Dendritic cell treated with granulocyte-macrophage colony-stimulating factor and Interleukin-4, amounts not matched to agents 40 ng/mL and 50 ng/mL, for 4 days (primary cell): Measurements from ENCODE around the gene CCR2.
"Not testable (repeated sequence)": the region's sequence is repeated elsewhere in the genome, so short reads cannot be mapped to it uniquely, and the experiment has no call there.

Experiments used
- H3K27ac Mint-ChIP-seq: one replicate; pipeline ENCODE4 v1.8.0; 2022; ENCODE audit warnings: mild to moderate bottlenecking, mixed read lengths
- H3K27me3 Mint-ChIP-seq: one replicate; pipeline ENCODE4 v1.8.0; 2022; ENCODE audit warnings: mild to moderate bottlenecking, mixed read lengths
- H3K36me3 Mint-ChIP-seq: one replicate; pipeline ENCODE4 v1.8.0; 2022; ENCODE audit warnings: low read depth, mixed read lengths
- H3K4me1 Mint-ChIP-seq: one replicate; pipeline ENCODE4 v1.8.0; 2022; ENCODE audit warnings: low read depth, mixed read lengths
- H3K4me3 Mint-ChIP-seq: one replicate; pipeline ENCODE4 v1.8.0; 2022; ENCODE audit warnings: mild to moderate bottlenecking, moderate library complexity, mixed read lengths
- H3K9me3 Mint-ChIP-seq: one replicate; pipeline ENCODE4 v1.8.0; 2022; ENCODE audit warnings: mixed read lengths
- intact Hi-C: fragments of 100-400 bp; cut with micrococcal nuclease; formaldehyde crosslinking; loops from one replicate; pipeline ENCODE4 v1.15.0; 2022

The CCR2 gene

GRCh38 chr3:46395766-46396530 lies 42.0 kb downstream of the CCR2 start:
- peaks cover 3% of the 10 kb centered on the region for H3K27me3 Mint-ChIP-seq
- H3K36me3 Mint-ChIP-seq, result no peaks in the 10 kb centered on the region
- no peak overlapping the region for H3K4me3 Mint-ChIP-seq
- peaks cover 49% of the 10 kb centered on the region for H3K4me1 Mint-ChIP-seq
- intact Hi-C loops, result no loop called here
- H3K9me3 Mint-ChIP-seq, result no peaks in the 10 kb centered on the region
- peak overlapping the region; percentile 10 for H3K27ac Mint-ChIP-seq

GRCh38 chr3:46397111-46397510 lies 43.2 kb downstream of the CCR2 start:
- peaks cover 3% of the 10 kb centered on the region for H3K27me3 Mint-ChIP-seq
- H3K4me3 Mint-ChIP-seq, result no peak overlapping the region
- H3K4me1 Mint-ChIP-seq, result peaks cover 49% of the 10 kb centered on the region
- no peaks in the 10 kb centered on the region for H3K36me3 Mint-ChIP-seq
- H3K9me3 Mint-ChIP-seq, result no peaks in the 10 kb centered on the region
- intact Hi-C loops, result no loop called here
- peak overlapping the region; percentile 60 for H3K27ac Mint-ChIP-seq

GRCh38 chr3:46398186-46398955 lies 44.5 kb downstream of the CCR2 start:
- H3K4me1 Mint-ChIP-seq, result peaks cover 39% of the 10 kb centered on the region
- H3K27me3 Mint-ChIP-seq, result peaks cover 3% of the 10 kb centered on the region
- no peaks in the 10 kb centered on the region for H3K36me3 Mint-ChIP-seq
- H3K9me3 Mint-ChIP-seq, result no peaks in the 10 kb centered on the region
- no peak overlapping the region for H3K4me3 Mint-ChIP-seq
- intact Hi-C loops, result no loop called here
- H3K27ac Mint-ChIP-seq, result no peak overlapping the region

DNA sequence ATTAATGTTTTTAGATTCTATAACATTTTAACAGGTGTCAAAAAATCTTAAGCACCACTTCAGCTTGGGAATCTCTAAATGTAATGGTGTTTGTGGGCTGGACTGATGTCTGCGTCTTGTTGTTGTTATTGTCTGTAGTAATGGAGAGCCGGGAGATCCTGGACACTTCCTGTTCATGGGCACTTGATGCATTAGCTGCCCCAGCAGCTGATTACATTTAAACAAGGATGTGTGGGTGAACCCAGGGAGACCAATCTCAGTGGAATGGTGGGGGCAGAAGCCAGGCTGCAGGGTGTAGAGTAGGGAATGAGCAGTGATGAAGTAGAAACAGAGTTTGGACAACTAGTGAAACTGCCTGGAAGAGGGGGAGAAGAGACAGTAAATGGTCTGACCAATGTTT lies 45.2 kb downstream of the CCR2 start:
- intact Hi-C loops, result no loop called here
- Mint-ChIP-seq H3K27me3 (peaks cover 1% of the 10 kb centered on the region), H3K9me3 (no peaks in the 10 kb centered on the region), H3K27ac (no peak overlapping the region), H3K4me1 (peaks cover 37% of the 10 kb centered on the region), H3K4me3 (no peak overlapping the region), H3K36me3 (no peaks in the 10 kb centered on the region)

DNA sequence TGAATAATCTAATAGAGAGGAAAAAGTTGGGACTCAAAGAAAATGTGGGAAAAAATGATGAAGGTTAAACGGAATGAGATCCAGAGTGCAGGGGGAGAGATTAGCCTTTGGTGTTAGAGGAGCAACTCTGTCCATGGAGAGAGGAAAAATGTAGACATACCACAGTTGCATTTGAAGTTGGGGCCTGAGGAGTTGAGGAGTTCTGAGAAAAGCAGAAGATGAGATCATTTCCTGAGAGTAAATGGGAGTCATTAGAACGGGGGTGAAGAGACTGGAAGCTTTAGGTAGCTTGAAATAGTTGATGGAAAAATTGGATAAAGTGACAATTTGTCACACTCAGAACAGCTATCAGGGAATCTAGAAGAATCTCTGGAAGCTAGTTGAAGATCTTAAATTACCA lies 45.6 kb downstream of the CCR2 start:
- Mint-ChIP-seq H3K4me1 (peaks cover 35% of the 10 kb centered on the region), H3K27ac (no peak overlapping the region), H3K9me3 (no peaks in the 10 kb centered on the region), H3K27me3 (peaks cover under 1% of the 10 kb centered on the region), H3K4me3 (no peak overlapping the region), H3K36me3 (no peaks in the 10 kb centered on the region)
- intact Hi-C loops, result no loop called here

DNA sequence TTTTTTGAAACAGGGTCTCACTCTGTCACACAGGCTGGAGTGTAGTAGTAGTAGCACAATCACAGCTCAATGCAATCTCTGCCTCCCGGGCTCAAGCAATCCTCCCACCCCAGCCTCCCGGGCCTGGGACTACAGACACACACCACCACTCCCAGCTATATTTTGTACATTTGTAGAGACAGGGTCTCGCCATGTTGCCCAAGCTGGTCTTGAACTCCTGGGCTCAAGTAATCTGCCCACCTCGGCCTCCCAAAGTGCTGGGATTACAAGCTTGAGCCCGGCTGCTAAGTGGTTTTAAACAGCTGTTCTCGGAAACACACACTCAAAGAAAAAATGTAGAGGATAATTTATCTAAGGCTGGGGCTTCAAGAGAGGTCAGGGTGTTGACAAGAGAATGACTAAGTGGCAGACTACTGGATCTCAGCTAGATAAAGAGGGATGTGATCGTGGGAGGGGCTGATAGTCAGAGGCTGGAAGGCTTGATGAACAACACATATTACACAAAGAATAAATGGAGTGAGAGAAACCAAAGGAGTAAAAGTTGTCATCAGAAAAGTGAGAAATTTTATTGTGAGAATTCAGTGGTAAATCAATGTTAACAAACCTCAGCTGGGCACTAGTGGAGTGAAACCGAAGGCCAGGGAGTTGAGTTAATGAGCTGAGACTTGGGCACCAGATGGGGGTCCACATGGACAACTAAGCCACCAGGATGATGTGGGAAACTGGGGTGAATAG lies 46.3 kb downstream of the CCR2 start:
- Mint-ChIP-seq H3K27me3 (no peaks in the 10 kb centered on the region), H3K4me1 (peaks cover 35% of the 10 kb centered on the region), H3K4me3 (no peak overlapping the region), H3K27ac (no peak overlapping the region), H3K9me3 (no peaks in the 10 kb centered on the region), H3K36me3 (no peaks in the 10 kb centered on the region)
- intact Hi-C loops, result no loop called here

DNA sequence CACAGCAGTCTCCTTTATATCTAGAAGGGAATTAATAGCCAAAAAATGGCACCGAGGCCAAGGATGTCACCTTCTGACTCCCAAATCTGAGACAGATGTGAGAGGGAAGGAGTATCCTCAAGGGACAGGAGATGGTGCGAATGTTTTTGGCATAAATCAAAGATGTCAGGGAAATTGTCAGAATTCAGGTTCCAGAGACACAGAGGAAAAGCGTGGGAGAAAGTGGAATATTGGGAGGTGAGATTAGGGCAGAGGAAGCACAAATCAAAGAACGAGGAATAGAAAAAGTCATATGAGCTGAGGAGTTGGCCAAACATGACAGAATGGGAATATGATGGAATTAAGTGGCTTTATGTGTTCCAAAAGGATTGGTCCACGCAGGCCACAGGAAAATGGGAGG lies 46.9 kb downstream of the CCR2 start:
- intact Hi-C loops, result no loop called here
- Mint-ChIP-seq H3K4me1 (peaks cover 35% of the 10 kb centered on the region), H3K4me3 (no peak overlapping the region), H3K9me3 (no peaks in the 10 kb centered on the region), H3K27ac (no peak overlapping the region), H3K27me3 (no peaks in the 10 kb centered on the region), H3K36me3 (no peaks in the 10 kb centered on the region)

DNA sequence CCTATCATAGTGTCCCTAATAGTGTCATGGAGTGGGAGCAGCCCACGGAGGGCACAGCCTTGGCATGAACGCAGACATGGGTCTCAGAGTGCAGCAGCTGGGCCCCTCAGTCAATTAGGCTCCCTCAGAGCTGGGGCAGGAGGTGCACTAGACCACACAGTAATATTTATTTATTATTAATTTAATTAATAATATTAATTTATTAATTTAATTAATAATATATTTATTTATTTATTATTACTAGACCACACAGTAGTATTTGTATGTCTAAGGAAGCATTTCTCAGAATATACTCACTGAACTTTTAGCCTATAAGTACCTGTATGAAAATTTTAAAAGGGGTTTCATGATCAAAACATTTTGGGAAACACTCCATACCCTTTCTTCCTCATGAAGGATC lies 47.7 kb downstream of the CCR2 start:
- H3K4me1 Mint-ChIP-seq, result peaks cover 34% of the 10 kb centered on the region
- no peaks in the 10 kb centered on the region for H3K36me3 Mint-ChIP-seq
- H3K27me3 Mint-ChIP-seq, result no peaks in the 10 kb centered on the region
- intact Hi-C loops, result no loop called here
- H3K9me3 Mint-ChIP-seq, result no peaks in the 10 kb centered on the region
- no peak overlapping the region for H3K4me3 Mint-ChIP-seq
- H3K27ac Mint-ChIP-seq, result no peak overlapping the region

- H3K36me3 Mint-ChIP-seq, H3K4me3 Mint-ChIP-seq, H3K27me3 Mint-ChIP-seq, intact Hi-C loops, H3K9me3 Mint-ChIP-seq, H3K27ac Mint-ChIP-seq: not testable (repeated sequence)
- peaks cover 41% of the 10 kb centered on the region for H3K4me1 Mint-ChIP-seq
Observed at GRCh38 chr3:46402902-46403301, 49.0 kb downstream of the CCR2 start.

DNA sequence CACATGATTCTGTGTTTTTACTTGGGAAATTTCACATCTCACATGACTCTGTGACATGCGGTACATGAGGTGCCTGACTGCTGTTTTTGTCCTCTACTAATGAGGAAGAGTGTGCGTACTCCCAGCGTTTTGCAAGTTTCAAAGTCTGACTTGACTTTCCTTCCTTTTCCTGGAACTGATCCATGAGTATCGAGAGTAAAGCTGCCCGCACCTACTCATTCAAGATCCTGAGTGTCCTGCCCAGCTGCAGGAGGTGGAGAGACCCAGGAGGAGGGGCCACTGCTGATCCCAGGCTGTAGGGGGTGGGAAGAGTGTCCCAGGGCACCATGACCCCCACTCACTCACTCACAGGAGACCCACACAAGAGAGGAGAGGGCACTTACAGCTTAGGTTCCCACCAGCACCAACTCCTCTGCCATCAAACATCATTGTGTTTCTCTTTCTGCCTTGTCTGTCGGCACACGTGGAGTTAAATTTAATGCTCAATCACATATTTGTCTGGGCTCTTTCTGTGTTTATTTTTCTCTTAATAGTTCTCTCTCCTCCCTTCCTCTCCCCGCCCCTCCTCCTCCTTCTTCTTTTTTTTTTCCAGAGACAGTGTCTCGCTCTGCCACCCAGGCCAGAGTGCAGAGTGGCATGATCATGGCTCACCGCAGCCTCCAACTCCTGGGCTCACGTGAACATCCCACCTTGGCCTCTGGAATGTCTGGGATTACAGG lies 51.5 kb downstream of the CCR2 start:
- Mint-ChIP-seq H3K36me3 (peaks cover 6% of the 10 kb centered on the region), H3K9me3 (no peaks in the 10 kb centered on the region), H3K4me3 (peak overlapping the region; percentile 84), H3K27ac (peak overlapping the region; percentile 95), H3K27me3 (no peaks in the 10 kb centered on the region), H3K4me1 (peaks cover 65% of the 10 kb centered on the region)
- intact Hi-C loops, result loop anchor here (2.0 kb wide), 1 partner anchor 317 kb away; no protein-coding TSS in a partner anchor

DNA sequence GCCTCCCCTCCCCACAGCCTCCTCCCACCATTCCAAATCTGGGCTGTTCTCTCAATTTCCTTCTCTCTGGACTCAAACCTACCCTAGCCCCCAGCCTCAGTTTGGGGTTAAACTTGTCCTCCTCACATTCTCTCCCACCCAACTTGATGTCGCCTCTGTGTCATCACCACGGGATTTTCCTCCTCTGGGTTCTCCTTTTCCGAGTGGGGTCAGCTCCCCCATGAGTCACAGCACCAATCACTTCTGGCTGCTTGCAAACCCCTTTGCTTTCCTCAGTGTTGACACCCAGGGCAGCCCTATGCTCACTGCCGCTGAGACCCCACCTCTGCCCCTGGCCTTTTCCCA lies 52.5 kb downstream of the CCR2 start:
- intact Hi-C loops, result loop anchor here (2.0 kb wide), 1 partner anchor 318 kb away; no protein-coding TSS in a partner anchor

DNA sequence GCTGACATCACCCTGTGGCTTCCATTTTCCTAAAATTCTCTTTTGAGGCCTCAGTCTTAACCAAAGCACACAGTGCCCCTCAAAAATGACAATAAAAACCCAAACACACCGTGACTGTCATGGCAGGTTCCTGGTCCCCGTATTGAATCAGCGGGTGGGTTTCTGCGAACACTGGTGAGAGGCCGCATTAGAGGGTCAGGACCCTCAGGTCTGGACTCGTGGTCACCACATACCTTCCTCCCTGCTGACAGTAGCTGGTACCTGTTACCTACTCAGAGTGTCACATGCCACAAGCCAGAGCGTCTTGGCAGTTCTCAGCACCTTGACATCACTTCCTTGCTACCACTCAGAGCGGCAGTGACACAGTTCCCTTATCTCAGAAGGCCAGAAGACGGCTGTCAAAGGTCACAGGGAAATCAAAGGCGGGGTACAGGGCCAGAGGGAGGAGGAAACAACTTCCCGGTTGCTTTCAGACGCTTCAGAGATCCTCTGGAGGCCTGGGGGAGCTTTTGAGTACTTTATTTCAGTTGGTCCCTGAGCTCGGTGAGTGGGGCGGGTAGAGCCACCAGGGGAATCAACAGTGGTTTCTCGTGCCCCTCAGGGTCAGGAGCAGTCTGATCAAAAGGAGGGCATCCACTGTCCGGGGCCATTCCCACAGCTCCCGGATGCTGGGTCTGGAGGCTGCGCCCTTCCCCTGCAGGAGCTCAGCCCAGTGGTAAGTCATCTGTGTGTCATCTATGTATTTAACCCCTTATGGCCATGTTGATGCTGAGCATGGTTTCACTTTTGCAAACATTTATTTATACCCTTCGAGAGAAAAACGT lies 53.1 kb downstream of the CCR2 start, which contains the start of the genes CCR5AS and CCRL2:
Gene CCR5AS, minus strand, starts transcription at position 279 of the 824 bp plus-strand sequence.
Gene CCRL2, plus strand, starts transcription at position 472 of the 824 bp plus-strand sequence. CDS start 821 bp downstream, outside the sequence.
- H3K4me1 Mint-ChIP-seq, result peaks cover 74% of the 10 kb centered on the region
- intact Hi-C loops, result loop anchor here (2.0 kb wide), 1 partner anchor 318 kb away; no protein-coding TSS in a partner anchor
- peak within 1 kb of the TSS; percentile 95 for H3K27ac Mint-ChIP-seq
- peaks cover 6% of the 10 kb centered on the region for H3K36me3 Mint-ChIP-seq
- no peaks in the 10 kb centered on the region for H3K9me3 Mint-ChIP-seq
- peak within 1 kb of the TSS; percentile 84 for H3K4me3 Mint-ChIP-seq
- H3K27me3 Mint-ChIP-seq, result no peaks in the 10 kb centered on the region

More for the DNA sequence above, 52.5 kb downstream of the CCR2 start:
- Mint-ChIP-seq H3K27ac (peak overlapping the region; percentile 95), H3K27me3 (no peaks in the 10 kb centered on the region), H3K9me3 (no peaks in the 10 kb centered on the region), H3K36me3 (peaks cover 6% of the 10 kb centered on the region), H3K4me1 (peaks cover 74% of the 10 kb centered on the region), H3K4me3 (peak overlapping the region; percentile 84)

GRCh38 chr3:46407970-46408369 lies 54.1 kb downstream of the CCR2 start:
- intact Hi-C loops, result loop anchor here (2.0 kb wide), 1 partner anchor 319 kb away; no protein-coding TSS in a partner anchor
- peak overlapping the region; percentile 95 for H3K27ac Mint-ChIP-seq
- no peaks in the 10 kb centered on the region for H3K9me3 Mint-ChIP-seq
- peak overlapping the region; percentile 84 for H3K4me3 Mint-ChIP-seq
- no peaks in the 10 kb centered on the region for H3K27me3 Mint-ChIP-seq
- H3K36me3 Mint-ChIP-seq, result peaks cover 6% of the 10 kb centered on the region
- peaks cover 82% of the 10 kb centered on the region for H3K4me1 Mint-ChIP-seq
